SKM-1 treated with dmso at 0.1 percent for 144 hours (cell line): ENCODE measurements around the gene RPS15A.
"Not testable (repeated sequence)": the region's sequence is repeated elsewhere in the genome, so short reads cannot be mapped to it uniquely, and the experiment has no call there.

Experiments
- DNase-seq: peaks from one replicate; lab custom pipeline; 2025; ENCODE audit not compliant: unreplicated experiment; lab: John Stamatoyannopoulos, UW

The RPS15A gene

GRCh38 chr16:18797746-18798145 lies 7.6 kb upstream of the RPS15A start:
- no peak for DNase-seq

- DNase-seq, result no peak
These were observed 6.2 kb upstream of the RPS15A start for GRCh38 chr16:18796377-18796776.

GRCh38 chr16:18792836-18793433 lies 2.8 kb upstream of the RPS15A start:
- no peak for DNase-seq

- DNase-seq, result no peak
These were observed 652 bp downstream of the RPS15A start for GRCh38 chr16:18789515-18789849.

GRCh38 chr16:18788828-18789514 lies 1.2 kb downstream of the RPS15A start:
- DNase-seq, result no peak

GRCh38 chr16:18784917-18785623 lies 5.1 kb downstream of the RPS15A start:
- DNase-seq, result no peak

GRCh38 chr16:18783430-18784341 lies 6.4 kb downstream of the RPS15A start:
- DNase-seq, result no peak

GRCh38 chr16:18782697-18783429 lies 7.3 kb downstream of the RPS15A start:
- DNase-seq, result no peak

GRCh38 chr16:18781232-18781631 lies 8.9 kb downstream of the RPS15A start:
- not testable (repeated sequence) for DNase-seq

GRCh38 chr16:18780460-18781026 lies 9.6 kb downstream of the RPS15A start:
- DNase-seq, result not testable (repeated sequence)

GRCh38 chr16:18777664-18778063 lies 12.5 kb downstream of the RPS15A start:
- not testable (repeated sequence) for DNase-seq

- DNase-seq, result not testable (repeated sequence)
These were observed 13.8 kb downstream of the RPS15A start for GRCh38 chr16:18776334-18776733.

GRCh38 chr16:18774651-18775050 lies 15.5 kb downstream of the RPS15A start:
- DNase-seq, result peak; percentile 69

- not testable (repeated sequence) for DNase-seq
These were observed 18.0 kb downstream of the RPS15A start for GRCh38 chr16:18772171-18772570.

GRCh38 chr16:18770336-18770962 lies 19.7 kb downstream of the RPS15A start:
- not testable (repeated sequence) for DNase-seq

GRCh38 chr16:18767217-18767616 lies 22.9 kb downstream of the RPS15A start:
- not testable (repeated sequence) for DNase-seq

GRCh38 chr16:18762713-18763112 lies 27.4 kb downstream of the RPS15A start:
- not testable (repeated sequence) for DNase-seq

- not testable (repeated sequence) for DNase-seq
These were observed 30.3 kb downstream of the RPS15A start for GRCh38 chr16:18759598-18760520.
